GM19372 (cell line): Measurements from ENCODE around the gene RAD23A.

ENCODE experiments used
- ATAC-seq: cut with Tn5 transposase; IDR thresholded peaks from one replicate; pipeline ENCODE4 v1.9.1; 2021; ENCODE audit warnings: mild to moderate bottlenecking, low read depth, moderate library complexity; ENCODE audit not compliant: unreplicated experiment

The RAD23A gene

GRCh38 chr19:12983091-12983490, 37.4 kb downstream of the RAD23A start:
- ATAC-seq = no peak

GRCh38 chr19:12983542-12984142, 38.0 kb downstream of the RAD23A start:
- ATAC-seq = no peak

GRCh38 chr19:12984143-12984627, 38.5 kb downstream of the RAD23A start:
- no peak for ATAC-seq

- ATAC-seq = no peak
Measured at GRCh38 chr19:12984683-12985048, 39.0 kb downstream of the RAD23A start.

- no peak for ATAC-seq
Measured at GRCh38 chr19:12985049-12985776, 39.6 kb downstream of the RAD23A start.

GRCh38 chr19:12986726-12987125, 41.1 kb downstream of the RAD23A start:
- no peak for ATAC-seq

- no peak for ATAC-seq
Measured at GRCh38 chr19:12987190-12987589, 41.5 kb downstream of the RAD23A start.

GRCh38 chr19:12987781-12988180, 42.1 kb downstream of the RAD23A start:
- no peak for ATAC-seq

GRCh38 chr19:12990431-12990830, 44.8 kb downstream of the RAD23A start:
- ATAC-seq = no peak

GRCh38 chr19:12990853-12991252, 45.2 kb downstream of the RAD23A start:
- no peak for ATAC-seq

GRCh38 chr19:12991296-12991695, 45.6 kb downstream of the RAD23A start:
- no peak for ATAC-seq

- ATAC-seq = no peak
Measured at GRCh38 chr19:12992729-12993128, 47.1 kb downstream of the RAD23A start.

- no peak for ATAC-seq
Measured at GRCh38 chr19:12993562-12993961, 47.9 kb downstream of the RAD23A start.

- ATAC-seq = no peak
Measured at GRCh38 chr19:12994701-12995595, 49.3 kb downstream of the RAD23A start, which contains the start of gene NFIX. TSS of gene NFIX (plus strand) at chr19:12995475. CDS start at chr19:12995838, 363 bp downstream.

- no peak for ATAC-seq
Measured at GRCh38 chr19:12995596-12996405, 50.1 kb downstream of the RAD23A start.

GRCh38 chr19:12996406-12997094, 50.9 kb downstream of the RAD23A start:
- ATAC-seq = no peak

GRCh38 chr19:12997179-12997966, 51.7 kb downstream of the RAD23A start:
- no peak for ATAC-seq

GRCh38 chr19:12997967-12998940, 52.6 kb downstream of the RAD23A start:
- no peak for ATAC-seq
